Keratinocyte (primary cell): ENCODE data around the gene SCAPER.

ENCODE experiments used
- EZH2 ChIP-seq: IDR thresholded peaks from one replicate; pipeline ENCODE4 v1.6.1; 2012; ENCODE audit warnings: inconsistent platforms, mild to moderate bottlenecking, low read length, moderate library complexity
- TF ChIP-seq, protein P1 (sequence below), 3 experiments: IDR thresholded peaks in 1 of 3; conservative IDR thresholded peaks in 1 of 3; optimal IDR thresholded peaks in 1 of 3; 2 replicates in 2 of 3; 3 replicates in 1 of 3; pipeline versions ENCODE3 to v1.5.1; 2011; ENCODE audit warnings: low read length in 3 of 3, mild to moderate bottlenecking in 3 of 3, moderate library complexity in 2 of 3, control low read depth in 1 of 3, inconsistent platforms in 1 of 3; ENCODE audit not compliant: insufficient read depth in 2 of 3; ENCODE audit errors: extremely low read depth in 1 of 3

DNA sequence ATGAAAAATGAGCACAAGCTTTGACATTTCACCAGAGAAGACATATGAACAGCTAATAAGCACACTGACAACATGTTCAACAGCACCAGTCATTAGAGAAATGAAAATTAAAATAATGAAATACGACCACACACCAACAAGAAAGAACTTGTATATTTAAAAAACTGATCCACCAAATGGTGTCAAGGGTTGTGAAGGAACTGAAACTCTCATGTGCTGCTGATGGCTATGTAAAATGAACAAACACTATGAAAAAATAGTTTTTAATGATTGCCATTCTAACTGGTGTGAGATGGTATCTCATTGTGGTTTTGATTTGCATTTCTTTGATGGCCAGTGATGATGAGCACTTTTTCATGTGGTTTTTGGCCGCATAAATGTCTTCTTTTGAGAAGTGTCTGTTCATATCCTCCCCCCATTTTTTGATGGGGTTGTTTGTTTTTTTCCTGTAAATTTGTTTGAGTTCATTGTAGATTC is 193.8 kb downstream of the SCAPER start:
- TF ChIP-seq, protein P1, sequence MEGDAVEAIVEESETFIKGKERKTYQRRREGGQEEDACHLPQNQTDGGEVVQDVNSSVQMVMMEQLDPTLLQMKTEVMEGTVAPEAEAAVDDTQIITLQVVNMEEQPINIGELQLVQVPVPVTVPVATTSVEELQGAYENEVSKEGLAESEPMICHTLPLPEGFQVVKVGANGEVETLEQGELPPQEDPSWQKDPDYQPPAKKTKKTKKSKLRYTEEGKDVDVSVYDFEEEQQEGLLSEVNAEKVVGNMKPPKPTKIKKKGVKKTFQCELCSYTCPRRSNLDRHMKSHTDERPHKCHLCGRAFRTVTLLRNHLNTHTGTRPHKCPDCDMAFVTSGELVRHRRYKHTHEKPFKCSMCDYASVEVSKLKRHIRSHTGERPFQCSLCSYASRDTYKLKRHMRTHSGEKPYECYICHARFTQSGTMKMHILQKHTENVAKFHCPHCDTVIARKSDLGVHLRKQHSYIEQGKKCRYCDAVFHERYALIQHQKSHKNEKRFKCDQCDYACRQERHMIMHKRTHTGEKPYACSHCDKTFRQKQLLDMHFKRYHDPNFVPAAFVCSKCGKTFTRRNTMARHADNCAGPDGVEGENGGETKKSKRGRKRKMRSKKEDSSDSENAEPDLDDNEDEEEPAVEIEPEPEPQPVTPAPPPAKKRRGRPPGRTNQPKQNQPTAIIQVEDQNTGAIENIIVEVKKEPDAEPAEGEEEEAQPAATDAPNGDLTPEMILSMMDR (optimal IDR thresholded peaks at IDR 0.05 in 1 of 3, IDR thresholded peaks at IDR 0.05 in 1 of 3, conservative IDR thresholded peaks at IDR 0.05 in 1 of 3; ENCODE audit: extremely low read depth in 1 of 3, insufficient read depth in 2 of 3, low read length in 3 of 3) = no peak
- TF ChIP-seq EZH2 = no peak
